Caco-2 (cell line): Measurements from ENCODE around the gene DSG4. TPM values are rescaled to one million over a fixed set of nuclear protein-coding genes. Genes with fewer than 3 reads are reported as not detected.
A peak's percentile ranks its signal among the peaks of the same experiment; 100 is the strongest.

Experiments used
- BruUV-seq: library from RNA; stranded (reverse); fragments of 400-500 nt; replicated peaks from 2 replicates; lab custom pipeline; 2021; lab: Mats Ljungman, UMichigan
- CTCF ChIA-PET: fragments of 300-600 bp; sonication (Branson Sonifier 250); formaldehyde crosslinking; loops from one replicate; lab custom pipeline; 2022; ENCODE audit warnings: antibody characterized with exemption; lab: Charles Lee
- POLR2A ChIA-PET: fragments of 300-600 bp; sonication (Branson Sonifier 250); formaldehyde crosslinking; loops from one replicate; lab custom pipeline; 2022; ENCODE audit warnings: antibody characterized with exemption; lab: Charles Lee
- DNase-seq, 2 experiments: peaks; one replicate each; pipeline versions ENCODE4 v3.0.0 to v3.0.0-alpha.2; 2020 to 2022
- H3K27me3 ChIP-seq: replicated peaks from 2 replicates; pipeline ENCODE4 v1.6.0; 2011; ENCODE audit warnings: low read length; ENCODE audit not compliant: control insufficient read depth, insufficient read depth
- H3K36me3 ChIP-seq: 2 replicates; pipeline ENCODE4 v1.5.1; 2011; ENCODE audit warnings: low read length; ENCODE audit not compliant: control insufficient read depth, insufficient read depth
- H3K4me1 ChIP-seq: fragments of 250-450 bp; sonication (Bioruptor Pico); 2 replicates; pipeline ENCODE4 v1.5.1; 2020; ENCODE audit warnings: mild to moderate bottlenecking
- H3K4me3 ChIP-seq: 2 replicates; pipeline ENCODE4 v1.5.1; 2011; ENCODE audit warnings: low read depth, mild to moderate bottlenecking, control low read depth, low read length
- H3K9me3 ChIP-seq: fragments of 250-450 bp; sonication (Bioruptor Pico); 2 replicates; pipeline ENCODE4 v1.5.1; 2020; ENCODE audit warnings: mild to moderate bottlenecking, moderate library complexity
- H3K27ac Mint-ChIP-seq: one replicate; pipeline ENCODE4 v1.8.0; 2022; ENCODE audit warnings: mixed read lengths; ENCODE audit not compliant: unreplicated experiment
- H3K27me3 Mint-ChIP-seq: one replicate; pipeline ENCODE4 v1.8.0; 2022; ENCODE audit warnings: mixed read lengths; ENCODE audit not compliant: insufficient read depth, unreplicated experiment
- H3K36me3 Mint-ChIP-seq: one replicate; pipeline ENCODE4 v1.8.0; 2022; ENCODE audit warnings: mild to moderate bottlenecking, mixed read lengths; ENCODE audit not compliant: insufficient read depth, unreplicated experiment
- H3K4me1 Mint-ChIP-seq: one replicate; pipeline ENCODE4 v1.8.0; 2022; ENCODE audit warnings: low read depth, mixed read lengths; ENCODE audit not compliant: unreplicated experiment
- H3K4me3 Mint-ChIP-seq: one replicate; pipeline ENCODE4 v1.8.0; 2022; ENCODE audit warnings: mild to moderate bottlenecking, moderate library complexity, mixed read lengths; ENCODE audit not compliant: unreplicated experiment
- H3K9me3 Mint-ChIP-seq: one replicate; pipeline ENCODE4 v1.8.0; 2022; ENCODE audit warnings: mixed read lengths; ENCODE audit not compliant: unreplicated experiment
- CTCF ChIP-seq, 2 experiments: fragments of 200-600 bp in 1 of 2; IDR thresholded peaks; 1 replicate in 1 of 2; 2 replicates in 1 of 2; pipeline versions ENCODE4 v1.5.1 to v1.8.0; 2011 to 2022; ENCODE audit warnings: antibody characterized with exemption in 1 of 2, control low read depth in 1 of 2, inconsistent platforms in 1 of 2, low read depth in 1 of 2, low read length in 1 of 2, mild to moderate bottlenecking in 1 of 2, moderate library complexity in 1 of 2; ENCODE audit not compliant: insufficient read depth in 1 of 2, severe bottlenecking in 1 of 2, unreplicated experiment in 1 of 2
- intact Hi-C: fragments of 100-400 bp; cut with micrococcal nuclease; formaldehyde crosslinking; loops from one replicate; pipeline ENCODE4 v1.10.0; 2022; ENCODE audit not compliant: unreplicated experiment
- total RNA-seq: library from RNA; stranded (reverse); gene quantifications from 2 replicates; pipeline ENCODE4 v1.2.3, GENCODE V29; 2022

The DSG4 gene
- total RNA-seq, 1 experiment from 2014 or later: not detected

DNA sequence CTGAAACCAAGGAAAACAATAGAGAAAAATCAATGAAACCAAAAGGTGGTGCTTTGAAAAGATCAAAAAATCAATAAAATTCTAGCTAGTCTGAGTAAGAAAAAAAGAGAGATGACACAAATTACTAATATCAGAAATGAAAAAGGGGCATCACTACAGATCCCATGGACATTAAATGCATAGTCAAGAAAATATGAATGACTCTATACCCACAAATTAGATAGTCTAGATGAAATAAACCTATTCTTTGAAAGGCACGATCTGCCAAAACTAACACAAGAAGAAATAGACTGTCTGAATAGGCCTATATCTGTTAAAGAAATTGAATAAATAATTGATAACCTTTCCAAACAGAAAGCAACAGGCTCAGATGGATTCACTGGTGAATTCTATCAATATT is 55.7 kb downstream of the DSG4 start:
- Mint-ChIP-seq H3K4me1 (peaks cover 7% of the 10 kb centered on the region), H3K9me3 (no peaks in the 10 kb centered on the region), H3K36me3 (no peaks in the 10 kb centered on the region), H3K27ac (no peak overlapping the region), H3K4me3 (no peak overlapping the region), H3K27me3 (no peaks in the 10 kb centered on the region)
- intact Hi-C loops: no loop called here
- ChIA-PET POLR2A (no interaction called here), CTCF (no interaction called here)
- DNase-seq: no peak
- no peak overlapping the region for H3K4me3 ChIP-seq
- BruUV-seq: no TSS peak
- no peaks in the 10 kb centered on the region for H3K9me3 ChIP-seq
- no peaks in the 10 kb centered on the region for H3K27me3 ChIP-seq
- TF ChIP-seq CTCF (IDR thresholded peaks at IDR 0.05; ENCODE audit: insufficient read depth in 1 of 2, low read depth in 1 of 2, low read length in 1 of 2, severe bottlenecking in 1 of 2, unreplicated experiment in 1 of 2): no peak
- no peaks in the 10 kb centered on the region for H3K36me3 ChIP-seq
- peaks cover 10% of the 10 kb centered on the region; the same call in 1 of the 2 replicates for H3K4me1 ChIP-seq

GRCh38 chr18:31436825-31437224 is 60.2 kb downstream of the DSG4 start:
- Mint-ChIP-seq H3K4me3 (no peak overlapping the region), H3K27me3 (no peaks in the 10 kb centered on the region), H3K4me1 (no peaks in the 10 kb centered on the region), H3K27ac (no peak overlapping the region), H3K9me3 (no peaks in the 10 kb centered on the region), H3K36me3 (no peaks in the 10 kb centered on the region)
- ChIA-PET POLR2A (no interaction called here), CTCF (interaction anchor here (0.5 kb wide), 1 partner anchor 12 kb away, joined by 3 read pairs; no protein-coding TSS in a partner anchor)
- intact Hi-C loops: no loop called here
- Histone ChIP-seq H3K4me3 (no peak overlapping the region), H3K4me1 (no peaks in the 10 kb centered on the region), H3K9me3 (no peaks in the 10 kb centered on the region), H3K27me3 (no peaks in the 10 kb centered on the region), H3K36me3 (no peaks in the 10 kb centered on the region)
- BruUV-seq: no TSS peak
- DNase-seq: no peak
- TF ChIP-seq CTCF (IDR thresholded peaks at IDR 0.05; ENCODE audit: insufficient read depth in 1 of 2, low read depth in 1 of 2, low read length in 1 of 2, severe bottlenecking in 1 of 2, unreplicated experiment in 1 of 2): peak in 1 of 2 experiments; percentile 16

- Mint-ChIP-seq H3K4me1 (no peaks in the 10 kb centered on the region), H3K27me3 (no peaks in the 10 kb centered on the region), H3K27ac (no peak overlapping the region), H3K9me3 (no peaks in the 10 kb centered on the region), H3K4me3 (no peak overlapping the region), H3K36me3 (no peaks in the 10 kb centered on the region)
- Histone ChIP-seq H3K4me1 (no peaks in the 10 kb centered on the region), H3K4me3 (no peak overlapping the region), H3K9me3 (no peaks in the 10 kb centered on the region), H3K27me3 (no peaks in the 10 kb centered on the region), H3K36me3 (no peaks in the 10 kb centered on the region)
- ChIA-PET CTCF (no interaction called here), POLR2A (no interaction called here)
- intact Hi-C loops: no loop called here
- BruUV-seq: no TSS peak
- DNase-seq: no peak
- no peak for TF ChIP-seq CTCF (IDR thresholded peaks at IDR 0.05; ENCODE audit: insufficient read depth in 1 of 2, low read depth in 1 of 2, low read length in 1 of 2, severe bottlenecking in 1 of 2, unreplicated experiment in 1 of 2)
These were observed 61.8 kb downstream of the DSG4 start for GRCh38 chr18:31438402-31438801.
